ENCODE measurements around the gene MVB12A. TPM values are rescaled to one million over a fixed set of nuclear protein-coding genes. Genes with fewer than 3 reads are reported as not detected.
A peak's percentile ranks its signal among the peaks of the same experiment; 100 is the strongest.

The MVB12A gene
- total RNA-seq (2014; rRNA removed; shearing (Covaris generic)), result 75.1 and 91.4 TPM in 2 replicates

GRCh38 chr19:17419621-17420474 lies at the start of gene MVB12A:
Gene MVB12A, plus strand, starts transcription at chr19:17420047. Its CDS starts 89 bp downstream, at chr19:17420136.
- peak within 1 kb of the TSS; percentile 86 for H3K4me3 ChIP-seq (ENCODE audit: insufficient read depth, low read depth, low read length)
- DNase-seq, result peak; percentile 99
- no peaks in the 10 kb centered on the region for H3K36me3 ChIP-seq (replicated peaks; ENCODE audit: control insufficient read depth, insufficient read depth, low read length)
- peaks cover 3% of the 10 kb centered on the region for H3K27me3 ChIP-seq (ENCODE audit: control insufficient read depth, insufficient read depth, low read length)

GRCh38 chr19:17376935-17377600 lies 42.8 kb upstream of the MVB12A start, which contains the start of gene PLVAP:
Gene PLVAP, minus strand, starts transcription at chr19:17377342. Its CDS starts 54 bp downstream, at chr19:17377288.
- H3K36me3 ChIP-seq (replicated peaks; ENCODE audit: control insufficient read depth, insufficient read depth, low read length), result no peaks in the 10 kb centered on the region
- peak; percentile 49 for DNase-seq

GRCh38 chr19:17378271-17378670 lies 41.6 kb upstream of the MVB12A start:
- DNase-seq, result peak; percentile 27
- Histone ChIP-seq H3K27me3 (ENCODE audit: control insufficient read depth, insufficient read depth, low read length) (no peaks in the 10 kb centered on the region), H3K36me3 (replicated peaks; ENCODE audit: control insufficient read depth, insufficient read depth, low read length) (no peaks in the 10 kb centered on the region), H3K4me3 (ENCODE audit: insufficient read depth, low read depth, low read length) (no peak overlapping the region)

More at GRCh38 chr19:17376935-17377600, 42.8 kb upstream of the MVB12A start, which contains the start of gene PLVAP:
- Histone ChIP-seq H3K27me3 (ENCODE audit: control insufficient read depth, insufficient read depth, low read length) (no peaks in the 10 kb centered on the region), H3K4me3 (ENCODE audit: insufficient read depth, low read depth, low read length) (no peak within 1 kb of the TSS)

GRCh38 chr19:17379221-17379631 lies 40.6 kb upstream of the MVB12A start:
- DNase-seq, result peak; percentile 83
- H3K4me3 ChIP-seq (ENCODE audit: insufficient read depth, low read depth, low read length), result no peak overlapping the region
- H3K36me3 ChIP-seq (replicated peaks; ENCODE audit: control insufficient read depth, insufficient read depth, low read length), result no peaks in the 10 kb centered on the region
- H3K27me3 ChIP-seq (ENCODE audit: control insufficient read depth, insufficient read depth, low read length), result no peaks in the 10 kb centered on the region

GRCh38 chr19:17380426-17381138 lies 39.3 kb upstream of the MVB12A start:
- DNase-seq, result no peak
- Histone ChIP-seq H3K36me3 (replicated peaks; ENCODE audit: control insufficient read depth, insufficient read depth, low read length) (no peaks in the 10 kb centered on the region), H3K4me3 (ENCODE audit: insufficient read depth, low read depth, low read length) (no peak overlapping the region), H3K27me3 (ENCODE audit: control insufficient read depth, insufficient read depth, low read length) (no peaks in the 10 kb centered on the region; the same call in 1 of the 2 replicates)

GRCh38 chr19:17385878-17386611 lies 33.8 kb upstream of the MVB12A start:
- H3K36me3 ChIP-seq (replicated peaks; ENCODE audit: control insufficient read depth, insufficient read depth, low read length), result no peaks in the 10 kb centered on the region
- H3K27me3 ChIP-seq (ENCODE audit: control insufficient read depth, insufficient read depth, low read length), result peaks cover 11% of the 10 kb centered on the region
- no peak overlapping the region for H3K4me3 ChIP-seq (ENCODE audit: insufficient read depth, low read depth, low read length)
- DNase-seq, result peak; percentile 94

- peaks cover 11% of the 10 kb centered on the region for H3K27me3 ChIP-seq (ENCODE audit: control insufficient read depth, insufficient read depth, low read length)
- DNase-seq, result no peak
- no peak overlapping the region for H3K4me3 ChIP-seq (ENCODE audit: insufficient read depth, low read depth, low read length)
- no peaks in the 10 kb centered on the region for H3K36me3 ChIP-seq (replicated peaks; ENCODE audit: control insufficient read depth, insufficient read depth, low read length)
Measured at GRCh38 chr19:17389288-17389687, 30.6 kb upstream of the MVB12A start.

- H3K36me3 ChIP-seq (replicated peaks; ENCODE audit: control insufficient read depth, insufficient read depth, low read length), result no peaks in the 10 kb centered on the region
- peak overlapping the region; percentile 67 for H3K4me3 ChIP-seq (ENCODE audit: insufficient read depth, low read depth, low read length)
- DNase-seq, result peak; percentile 86
- peaks cover 11% of the 10 kb centered on the region for H3K27me3 ChIP-seq (ENCODE audit: control insufficient read depth, insufficient read depth, low read length)
Measured at GRCh38 chr19:17389957-17390664, 29.7 kb upstream of the MVB12A start.

GRCh38 chr19:17390665-17391370 lies 29.0 kb upstream of the MVB12A start:
- Histone ChIP-seq H3K4me3 (ENCODE audit: insufficient read depth, low read depth, low read length) (peak overlapping the region; percentile 67), H3K27me3 (ENCODE audit: control insufficient read depth, insufficient read depth, low read length) (peaks cover 11% of the 10 kb centered on the region), H3K36me3 (replicated peaks; ENCODE audit: control insufficient read depth, insufficient read depth, low read length) (no peaks in the 10 kb centered on the region)
- peak; percentile 99 for DNase-seq

GRCh38 chr19:17391371-17392151 lies 28.3 kb upstream of the MVB12A start:
- Histone ChIP-seq H3K36me3 (replicated peaks; ENCODE audit: control insufficient read depth, insufficient read depth, low read length) (no peaks in the 10 kb centered on the region), H3K27me3 (ENCODE audit: control insufficient read depth, insufficient read depth, low read length) (peaks cover 11% of the 10 kb centered on the region), H3K4me3 (ENCODE audit: insufficient read depth, low read depth, low read length) (peak overlapping the region; percentile 36)
- DNase-seq, result peak; percentile 78

- no peaks in the 10 kb centered on the region for H3K36me3 ChIP-seq (replicated peaks; ENCODE audit: control insufficient read depth, insufficient read depth, low read length)
- H3K27me3 ChIP-seq (ENCODE audit: control insufficient read depth, insufficient read depth, low read length), result peaks cover 11% of the 10 kb centered on the region
- no peak overlapping the region for H3K4me3 ChIP-seq (ENCODE audit: insufficient read depth, low read depth, low read length)
- DNase-seq, result peak; percentile 34
Measured at GRCh38 chr19:17393002-17393401, 26.8 kb upstream of the MVB12A start.

- Histone ChIP-seq H3K27me3 (ENCODE audit: control insufficient read depth, insufficient read depth, low read length) (peaks cover 11% of the 10 kb centered on the region), H3K36me3 (replicated peaks; ENCODE audit: control insufficient read depth, insufficient read depth, low read length) (peaks cover under 1% of the 10 kb centered on the region; the same call in 1 of the 2 replicates), H3K4me3 (ENCODE audit: insufficient read depth, low read depth, low read length) (no peak within 1 kb of the TSS)
- peak; percentile 69 for DNase-seq
Measured at GRCh38 chr19:17393914-17394313, 25.9 kb upstream of the MVB12A start, which contains the start of gene CCDC194. Gene CCDC194, minus strand, starts transcription at chr19:17394196. Its CDS starts 38 bp downstream, at chr19:17394158.
